Measurements from ENCODE around the gene EHD4.

DNA sequence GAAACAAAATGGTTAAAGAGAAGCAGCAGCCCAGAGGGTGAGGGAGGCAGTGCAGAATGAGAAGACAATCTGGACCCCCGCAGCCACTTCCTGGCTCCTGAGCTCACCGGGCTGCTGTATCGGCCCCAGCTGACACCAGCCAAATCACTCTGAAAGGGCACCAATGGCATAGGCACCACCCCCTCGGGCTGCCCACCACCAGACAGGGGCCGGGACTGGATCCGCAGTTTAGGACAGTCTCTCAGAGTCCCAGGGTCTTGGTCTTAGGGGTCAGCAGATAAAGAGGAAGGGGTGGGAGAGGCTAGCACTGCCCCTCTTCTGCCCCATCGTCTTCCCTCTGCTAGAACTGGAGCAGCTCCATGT is 17.9 kb upstream of the EHD4 start:
- TF ChIP-seq EZH2 (IDR thresholded peaks at IDR 0.05; ENCODE audit: low read length, missing control alignments): no peak
- TF ChIP-seq, protein P1, sequence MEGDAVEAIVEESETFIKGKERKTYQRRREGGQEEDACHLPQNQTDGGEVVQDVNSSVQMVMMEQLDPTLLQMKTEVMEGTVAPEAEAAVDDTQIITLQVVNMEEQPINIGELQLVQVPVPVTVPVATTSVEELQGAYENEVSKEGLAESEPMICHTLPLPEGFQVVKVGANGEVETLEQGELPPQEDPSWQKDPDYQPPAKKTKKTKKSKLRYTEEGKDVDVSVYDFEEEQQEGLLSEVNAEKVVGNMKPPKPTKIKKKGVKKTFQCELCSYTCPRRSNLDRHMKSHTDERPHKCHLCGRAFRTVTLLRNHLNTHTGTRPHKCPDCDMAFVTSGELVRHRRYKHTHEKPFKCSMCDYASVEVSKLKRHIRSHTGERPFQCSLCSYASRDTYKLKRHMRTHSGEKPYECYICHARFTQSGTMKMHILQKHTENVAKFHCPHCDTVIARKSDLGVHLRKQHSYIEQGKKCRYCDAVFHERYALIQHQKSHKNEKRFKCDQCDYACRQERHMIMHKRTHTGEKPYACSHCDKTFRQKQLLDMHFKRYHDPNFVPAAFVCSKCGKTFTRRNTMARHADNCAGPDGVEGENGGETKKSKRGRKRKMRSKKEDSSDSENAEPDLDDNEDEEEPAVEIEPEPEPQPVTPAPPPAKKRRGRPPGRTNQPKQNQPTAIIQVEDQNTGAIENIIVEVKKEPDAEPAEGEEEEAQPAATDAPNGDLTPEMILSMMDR (conservative IDR thresholded peaks at IDR 0.05 in 1 of 2, IDR thresholded peaks at IDR 0.05 in 1 of 2; ENCODE audit: low read depth in 1 of 2, low read length in 2 of 2): no peak

Measured in fibroblast of lung (primary cell).